Stimulated activated CD8-positive, alpha-beta memory T cell treated with anti-CD3 and anti-CD28 coated beads, Interleukin-2, amount 100 ng/mL, for 48 hours (primary cell): ENCODE data around the gene ZNF646.

ENCODE experiments used
- DNase-seq, 2 donors: peaks; one replicate each; pipeline ENCODE4 v3.0.0-alpha.2; 2020; ENCODE audit warnings: low read depth in 2 of 2

ZNF646 gene

GRCh38 chr16:31073970-31074813 is at the start of gene ZNF646, which contains the start of gene ZNF668:
TSS of gene ZNF646 (plus strand) at chr16:31074422. CDS start at chr16:31076325, 1,903 bp downstream.
TSS of gene ZNF668 (minus strand) at chr16:31074240. CDS start at chr16:31064459, 9,781 bp downstream.
- peak; percentile 93 to 97 for DNase-seq

- DNase-seq, result no peak
Measured at GRCh38 chr16:31025339-31025738, 48.9 kb upstream of the ZNF646 start.

GRCh38 chr16:31029272-31029671 is 45.0 kb upstream of the ZNF646 start:
- no peak for DNase-seq

GRCh38 chr16:31031276-31031675 is 42.9 kb upstream of the ZNF646 start:
- DNase-seq, result no peak

GRCh38 chr16:31032736-31033708 is 41.2 kb upstream of the ZNF646 start, which contains the start of gene STX4:
TSS of gene STX4 (plus strand) at chr16:31033558. CDS start at chr16:31033806, 248 bp downstream.
- DNase-seq, result peak; percentile 94 to 96

- peak; percentile 78 to 85 for DNase-seq
Measured at GRCh38 chr16:31033709-31034492, 40.3 kb upstream of the ZNF646 start.

- no peak for DNase-seq
Measured at GRCh38 chr16:31036691-31037090, 37.5 kb upstream of the ZNF646 start.

- no peak for DNase-seq
Measured at GRCh38 chr16:31038993-31039392, 35.2 kb upstream of the ZNF646 start.

- DNase-seq, result no peak
Measured at GRCh38 chr16:31042866-31043265, 31.4 kb upstream of the ZNF646 start.

GRCh38 chr16:31043352-31043751 is 30.9 kb upstream of the ZNF646 start:
- no peak for DNase-seq

GRCh38 chr16:31043898-31044481 is 30.2 kb upstream of the ZNF646 start:
- no peak for DNase-seq

GRCh38 chr16:31050280-31051030 is 23.8 kb upstream of the ZNF646 start:
- no peak for DNase-seq

GRCh38 chr16:31052114-31052513 is 22.1 kb upstream of the ZNF646 start:
- DNase-seq, result no peak

- no peak for DNase-seq
Measured at GRCh38 chr16:31055613-31056012, 18.6 kb upstream of the ZNF646 start.

- no peak for DNase-seq
Measured at GRCh38 chr16:31061126-31061812, 13.0 kb upstream of the ZNF646 start.

- no peak for DNase-seq
Measured at GRCh38 chr16:31061813-31062440, 12.3 kb upstream of the ZNF646 start.

GRCh38 chr16:31063495-31063842 is 10.8 kb upstream of the ZNF646 start:
- DNase-seq, result no peak

GRCh38 chr16:31063843-31064611 is 10.2 kb upstream of the ZNF646 start:
- DNase-seq, result no peak
